ENCODE data around the gene PLEKHG3. TPM values are rescaled to one million over a fixed set of nuclear protein-coding genes. Genes with fewer than 3 reads are reported as not detected.

Gene PLEKHG3
- total RNA-seq, 5 donors from 2014 or later (not counting 1 experiment from before 2014, with no cell fraction given) = 12.4 to 58.2 (median 27.3) TPM

- H3K4me3 ChIP-seq (ENCODE audit: control insufficient read depth in 1 of 2, extremely low read depth in 1 of 2, low read length in 1 of 2) = no peak overlapping the region
- peaks cover 21 to 31% (median 24%) of the 10 kb centered on the region in 3 donors for H3K4me1 Mint-ChIP-seq
- POLR2A ChIA-PET = no interaction called here
- peaks cover 12 to 30% of the 10 kb centered on the region in 2 experiments for H3K4me1 ChIP-seq (ENCODE audit: control insufficient read depth in 1 of 2, extremely low read depth in 1 of 2, insufficient read depth in 2 of 2, low read length in 2 of 2)
- 79% methylated on average over 1 of the region's 3 CpGs for WGBS (ENCODE audit: insufficient coverage)
- no peaks in the 10 kb centered on the region for H3K36me3 ChIP-seq (ENCODE audit: control insufficient read depth in 2 of 2, extremely low read depth in 1 of 2, insufficient read depth in 1 of 2, low read length in 1 of 2)
- CTCF ChIA-PET = no interaction called here
- H3K27ac ChIP-seq (ENCODE audit: low read length) = no peak overlapping the region
- H3K36me3 Mint-ChIP-seq = no peaks in the 10 kb centered on the region
- no peaks in the 10 kb centered on the region for H3K9me3 ChIP-seq
- no peak overlapping the region for H3K27ac Mint-ChIP-seq
- H3K4me3 Mint-ChIP-seq = no peak overlapping the region
- H3K27me3 ChIP-seq (replicated peaks in 1 of 2; ENCODE audit: control insufficient read depth in 2 of 2, extremely low read depth in 1 of 2, insufficient read depth in 2 of 2, low read length in 1 of 2) = peaks cover 0 to 7% of the 10 kb centered on the region in 2 experiments
- H3K27me3 Mint-ChIP-seq = no peaks in the 10 kb centered on the region
- H3K9me3 Mint-ChIP-seq = peaks cover 0 to 7% (median 0%) of the 10 kb centered on the region in 3 donors
- ATAC-seq (replicated peaks in 1 of 4) = no peak
- DNase-seq = no peak
Measured at GRCh38 chr14:64676410-64677008, 27.7 kb upstream of the PLEKHG3 start.

- 91% methylated on average over 8 of the region's 10 CpGs for WGBS (ENCODE audit: insufficient coverage)
- DNase-seq (no peak), ATAC-seq (replicated peaks in 1 of 4) (no peak)
- Mint-ChIP-seq H3K27ac (no peak overlapping the region), H3K4me1 (peaks cover 0 to 3% (median 0%) of the 10 kb centered on the region in 3 donors), H3K36me3 (no peaks in the 10 kb centered on the region), H3K4me3 (no peak overlapping the region), H3K9me3 (no peaks in the 10 kb centered on the region), H3K27me3 (no peaks in the 10 kb centered on the region)
- Histone ChIP-seq H3K27ac (ENCODE audit: low read length) (no peak overlapping the region), H3K27me3 (replicated peaks in 1 of 2; ENCODE audit: control insufficient read depth in 2 of 2, extremely low read depth in 1 of 2, insufficient read depth in 2 of 2, low read length in 1 of 2) (peaks cover 0 to 7% of the 10 kb centered on the region in 2 experiments), H3K4me3 (ENCODE audit: control insufficient read depth in 1 of 2, extremely low read depth in 1 of 2, low read length in 1 of 2) (no peak overlapping the region), H3K36me3 (ENCODE audit: control insufficient read depth in 2 of 2, extremely low read depth in 1 of 2, insufficient read depth in 1 of 2, low read length in 1 of 2) (no peaks in the 10 kb centered on the region), H3K9me3 (no peaks in the 10 kb centered on the region), H3K4me1 (ENCODE audit: control insufficient read depth in 1 of 2, extremely low read depth in 1 of 2, insufficient read depth in 2 of 2, low read length in 2 of 2) (peaks cover 0 to 9% of the 10 kb centered on the region in 2 experiments)
- CTCF ChIA-PET = interaction anchor here in 1 of 2 donors (0.6 kb wide), 1 partner anchor 82 kb away, joined by 4 read pairs; no protein-coding TSS in a partner anchor
- POLR2A ChIA-PET = interaction anchor here in 1 of 2 donors (0.6 kb wide), 1 partner anchor 262 kb away, joined by 3 read pairs; no protein-coding TSS in a partner anchor
Measured at GRCh38 chr14:64680013-64680713, 24.1 kb upstream of the PLEKHG3 start.

GRCh38 chr14:64680714-64681065 lies 23.5 kb upstream of the PLEKHG3 start:
- no CpG with 5 or more reads among the region's 3 CpGs for WGBS (ENCODE audit: insufficient coverage)
- Mint-ChIP-seq H3K36me3 (no peaks in the 10 kb centered on the region), H3K4me3 (no peak overlapping the region), H3K9me3 (no peaks in the 10 kb centered on the region), H3K27ac (no peak overlapping the region), H3K4me1 (peaks cover 0 to 5% (median 3%) of the 10 kb centered on the region in 3 donors), H3K27me3 (no peaks in the 10 kb centered on the region)
- POLR2A ChIA-PET = interaction anchor here in 1 of 2 donors (0.6 kb wide), 1 partner anchor 261 kb away, joined by 3 read pairs; no protein-coding TSS in a partner anchor
- H3K27ac ChIP-seq (ENCODE audit: low read length) = no peak overlapping the region
- DNase-seq (no peak), ATAC-seq (replicated peaks in 1 of 4) (no peak)
- CTCF ChIA-PET = interaction anchor here in 1 of 2 donors (0.6 kb wide), 1 partner anchor 82 kb away, joined by 4 read pairs; no protein-coding TSS in a partner anchor
- H3K36me3 ChIP-seq (ENCODE audit: control insufficient read depth in 2 of 2, extremely low read depth in 1 of 2, insufficient read depth in 1 of 2, low read length in 1 of 2) = no peaks in the 10 kb centered on the region
- H3K4me1 ChIP-seq (ENCODE audit: control insufficient read depth in 1 of 2, extremely low read depth in 1 of 2, insufficient read depth in 2 of 2, low read length in 2 of 2) = peaks cover 0 to 4% of the 10 kb centered on the region in 2 experiments
- no peak overlapping the region for H3K4me3 ChIP-seq (ENCODE audit: control insufficient read depth in 1 of 2, extremely low read depth in 1 of 2, low read length in 1 of 2)
- H3K9me3 ChIP-seq = no peaks in the 10 kb centered on the region
- H3K27me3 ChIP-seq (replicated peaks in 1 of 2; ENCODE audit: control insufficient read depth in 2 of 2, extremely low read depth in 1 of 2, insufficient read depth in 2 of 2, low read length in 1 of 2) = peaks cover 0 to 7% of the 10 kb centered on the region in 2 experiments

DNA sequence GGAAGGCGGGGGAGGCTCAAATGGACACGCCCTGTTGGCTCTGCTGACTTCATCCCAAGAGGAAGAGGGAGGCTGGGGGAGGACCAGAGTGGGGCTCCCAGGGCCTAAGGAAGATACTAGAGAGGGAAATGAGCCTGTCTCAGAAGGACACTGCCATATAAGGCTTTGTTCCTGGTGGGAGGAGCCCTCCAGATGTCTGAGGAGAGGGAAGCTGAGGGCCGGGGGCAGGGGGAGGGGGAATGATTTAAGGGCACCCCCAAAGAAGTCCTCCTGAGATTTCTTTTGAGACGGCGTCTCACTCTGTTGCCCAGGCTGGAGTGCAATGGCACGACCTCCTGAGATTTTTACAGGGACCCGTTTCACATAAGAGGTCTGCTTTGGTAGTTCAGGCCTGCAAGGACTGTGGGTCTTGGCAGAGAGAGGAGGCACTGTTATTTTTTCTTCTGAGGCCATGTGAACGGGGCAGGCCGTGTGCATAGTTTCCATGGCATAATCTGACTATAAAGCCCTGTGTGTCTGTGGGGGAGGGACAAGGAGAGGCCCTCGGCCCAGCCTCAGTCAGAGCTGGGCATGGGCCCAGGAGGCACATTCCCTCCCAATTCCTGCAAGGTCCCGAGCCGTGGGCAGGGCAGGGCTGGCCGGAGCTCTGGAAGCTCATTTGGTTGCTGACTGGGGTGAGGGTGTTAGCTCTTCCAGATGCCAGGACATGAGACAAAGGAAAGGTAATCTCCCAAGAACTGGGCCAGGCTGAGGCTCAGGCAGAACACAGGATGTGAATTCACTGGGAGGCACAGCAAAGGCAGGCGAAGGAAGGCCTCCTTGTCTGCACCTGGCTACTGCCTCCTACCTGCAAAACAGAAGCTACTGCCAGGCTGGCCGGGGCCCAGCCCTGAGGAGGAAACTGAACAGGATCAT lies 22.2 kb upstream of the PLEKHG3 start:
- Mint-ChIP-seq H3K4me1 (peaks cover 0 to 6% (median 3%) of the 10 kb centered on the region in 3 donors), H3K27me3 (no peaks in the 10 kb centered on the region), H3K9me3 (no peaks in the 10 kb centered on the region), H3K36me3 (no peaks in the 10 kb centered on the region), H3K27ac (no peak overlapping the region), H3K4me3 (no peak overlapping the region)
- Histone ChIP-seq H3K27ac (ENCODE audit: low read length) (no peak overlapping the region), H3K36me3 (ENCODE audit: control insufficient read depth in 2 of 2, extremely low read depth in 1 of 2, insufficient read depth in 1 of 2, low read length in 1 of 2) (no peaks in the 10 kb centered on the region), H3K4me3 (ENCODE audit: control insufficient read depth in 1 of 2, extremely low read depth in 1 of 2, low read length in 1 of 2) (no peak overlapping the region), H3K9me3 (no peaks in the 10 kb centered on the region), H3K27me3 (replicated peaks in 1 of 2; ENCODE audit: control insufficient read depth in 2 of 2, extremely low read depth in 1 of 2, insufficient read depth in 2 of 2, low read length in 1 of 2) (peaks cover 0 to 4% of the 10 kb centered on the region in 2 experiments), H3K4me1 (ENCODE audit: control insufficient read depth in 1 of 2, extremely low read depth in 1 of 2, insufficient read depth in 2 of 2, low read length in 2 of 2) (no peaks in the 10 kb centered on the region)
- WGBS (ENCODE audit: insufficient coverage) = 93% methylated on average over 7 of the region's 15 CpGs
- CTCF ChIA-PET = interaction anchor here in 1 of 2 donors (0.5 kb wide), 2 partner anchors 210 to 263 kb away, joined by 3 read pairs; no protein-coding TSS in a partner anchor
- POLR2A ChIA-PET = no interaction called here
- DNase-seq (no peak), ATAC-seq (replicated peaks in 1 of 4) (no peak)

GRCh38 chr14:64682843-64683242 lies 21.4 kb upstream of the PLEKHG3 start:
- DNase-seq = no peak
- no peak overlapping the region for H3K27ac Mint-ChIP-seq
- H3K4me3 Mint-ChIP-seq = no peak overlapping the region
- no peak for ATAC-seq (replicated peaks in 1 of 4)
- ChIA-PET CTCF (no interaction called here), POLR2A (no interaction called here)
- peaks cover 0 to 2% of the 10 kb centered on the region in 2 experiments for H3K27me3 ChIP-seq (replicated peaks in 1 of 2; ENCODE audit: control insufficient read depth in 2 of 2, extremely low read depth in 1 of 2, insufficient read depth in 2 of 2, low read length in 1 of 2)
- 94% methylated on average over 5 of the region's 5 CpGs for WGBS (ENCODE audit: insufficient coverage)
- H3K36me3 ChIP-seq (ENCODE audit: control insufficient read depth in 2 of 2, extremely low read depth in 1 of 2, insufficient read depth in 1 of 2, low read length in 1 of 2) = no peaks in the 10 kb centered on the region
- no peaks in the 10 kb centered on the region for H3K36me3 Mint-ChIP-seq
- H3K4me1 Mint-ChIP-seq = peaks cover 1 to 9% (median 6%) of the 10 kb centered on the region in 3 donors
- H3K27ac ChIP-seq (ENCODE audit: low read length) = no peak overlapping the region
- peaks cover 0 to 4% of the 10 kb centered on the region in 2 experiments for H3K4me1 ChIP-seq (ENCODE audit: control insufficient read depth in 1 of 2, extremely low read depth in 1 of 2, insufficient read depth in 2 of 2, low read length in 2 of 2)
- no peaks in the 10 kb centered on the region for H3K9me3 ChIP-seq
- no peaks in the 10 kb centered on the region for H3K27me3 Mint-ChIP-seq
- H3K9me3 Mint-ChIP-seq = no peaks in the 10 kb centered on the region
- H3K4me3 ChIP-seq (ENCODE audit: control insufficient read depth in 1 of 2, extremely low read depth in 1 of 2, low read length in 1 of 2) = no peak overlapping the region

GRCh38 chr14:64683264-64683663 lies 21.0 kb upstream of the PLEKHG3 start:
- WGBS (ENCODE audit: insufficient coverage) = 88% methylated on average over 15 of the region's 15 CpGs
- no peak overlapping the region for H3K4me3 ChIP-seq (ENCODE audit: control insufficient read depth in 1 of 2, extremely low read depth in 1 of 2, low read length in 1 of 2)
- peaks cover 0 to 7% of the 10 kb centered on the region in 2 experiments for H3K4me1 ChIP-seq (ENCODE audit: control insufficient read depth in 1 of 2, extremely low read depth in 1 of 2, insufficient read depth in 2 of 2, low read length in 2 of 2)
- H3K27ac ChIP-seq (ENCODE audit: low read length) = no peak overlapping the region
- H3K27ac Mint-ChIP-seq = no peak overlapping the region
- no peak for DNase-seq
- ChIA-PET CTCF (interaction anchor here in 1 of 2 donors (0.6 kb wide), 1 partner anchor 298 kb away, joined by 3 read pairs; no protein-coding TSS in a partner anchor), POLR2A (no interaction called here)
- ATAC-seq (replicated peaks in 1 of 4) = no peak
- peaks cover 4 to 12% (median 10%) of the 10 kb centered on the region in 3 donors for H3K4me1 Mint-ChIP-seq
- no peaks in the 10 kb centered on the region for H3K9me3 ChIP-seq
- no peaks in the 10 kb centered on the region for H3K27me3 Mint-ChIP-seq
- H3K27me3 ChIP-seq (replicated peaks in 1 of 2; ENCODE audit: control insufficient read depth in 2 of 2, extremely low read depth in 1 of 2, insufficient read depth in 2 of 2, low read length in 1 of 2) = no peaks in the 10 kb centered on the region
- no peak overlapping the region for H3K4me3 Mint-ChIP-seq
- H3K36me3 Mint-ChIP-seq = no peaks in the 10 kb centered on the region
- H3K9me3 Mint-ChIP-seq = no peaks in the 10 kb centered on the region
- H3K36me3 ChIP-seq (ENCODE audit: control insufficient read depth in 2 of 2, extremely low read depth in 1 of 2, insufficient read depth in 1 of 2, low read length in 1 of 2) = no peaks in the 10 kb centered on the region
